Astrocyte of the spinal cord (primary cell): ENCODE measurements around the gene KIF26B.

Experiments
- DNase-seq: peaks from one replicate; pipeline ENCODE4 v3.0.0; 2011; ENCODE audit warnings: low read depth, low spot score
- H3K4me3 ChIP-seq: 2 replicates; pipeline ENCODE4 v1.5.1; 2011; ENCODE audit warnings: low read depth, mild to moderate bottlenecking, low read length, moderate library complexity
- in situ Hi-C: cut with HindIII; loops from 2 replicates; pipeline ENCODE4 v1.10.0; 2017; ENCODE audit warnings: low sequenced_read_pairs
- TF ChIP-seq, protein P1 (sequence below): IDR thresholded peaks from 2 replicates; pipeline ENCODE4 v1.5.1; 2012; ENCODE audit warnings: low read depth, mild to moderate bottlenecking, low read length, inconsistent platforms

The KIF26B gene

DNA sequence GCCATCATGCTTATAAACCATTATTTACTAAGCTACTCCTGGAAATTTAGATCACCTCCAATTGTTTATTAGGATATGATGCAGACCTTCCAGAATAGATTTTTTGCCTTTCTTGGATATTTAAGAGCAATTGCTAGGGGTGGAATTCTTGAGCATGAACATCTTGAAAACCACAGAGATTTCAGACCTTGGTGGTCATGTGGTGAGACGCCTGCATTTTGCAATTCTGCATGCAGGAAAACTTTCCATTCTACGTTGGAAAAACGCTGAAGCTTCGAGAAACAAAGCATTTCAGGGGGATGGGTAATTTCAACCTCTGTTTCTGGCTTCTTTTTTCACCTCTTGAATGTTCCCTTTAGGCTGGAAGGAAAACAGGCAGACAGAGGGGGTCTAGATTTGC is 596.3 kb downstream of the KIF26B start:
- TF ChIP-seq, protein P1, sequence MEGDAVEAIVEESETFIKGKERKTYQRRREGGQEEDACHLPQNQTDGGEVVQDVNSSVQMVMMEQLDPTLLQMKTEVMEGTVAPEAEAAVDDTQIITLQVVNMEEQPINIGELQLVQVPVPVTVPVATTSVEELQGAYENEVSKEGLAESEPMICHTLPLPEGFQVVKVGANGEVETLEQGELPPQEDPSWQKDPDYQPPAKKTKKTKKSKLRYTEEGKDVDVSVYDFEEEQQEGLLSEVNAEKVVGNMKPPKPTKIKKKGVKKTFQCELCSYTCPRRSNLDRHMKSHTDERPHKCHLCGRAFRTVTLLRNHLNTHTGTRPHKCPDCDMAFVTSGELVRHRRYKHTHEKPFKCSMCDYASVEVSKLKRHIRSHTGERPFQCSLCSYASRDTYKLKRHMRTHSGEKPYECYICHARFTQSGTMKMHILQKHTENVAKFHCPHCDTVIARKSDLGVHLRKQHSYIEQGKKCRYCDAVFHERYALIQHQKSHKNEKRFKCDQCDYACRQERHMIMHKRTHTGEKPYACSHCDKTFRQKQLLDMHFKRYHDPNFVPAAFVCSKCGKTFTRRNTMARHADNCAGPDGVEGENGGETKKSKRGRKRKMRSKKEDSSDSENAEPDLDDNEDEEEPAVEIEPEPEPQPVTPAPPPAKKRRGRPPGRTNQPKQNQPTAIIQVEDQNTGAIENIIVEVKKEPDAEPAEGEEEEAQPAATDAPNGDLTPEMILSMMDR = no peak
- in situ Hi-C loops = no loop called here
- DNase-seq = peak; percentile 84

DNA sequence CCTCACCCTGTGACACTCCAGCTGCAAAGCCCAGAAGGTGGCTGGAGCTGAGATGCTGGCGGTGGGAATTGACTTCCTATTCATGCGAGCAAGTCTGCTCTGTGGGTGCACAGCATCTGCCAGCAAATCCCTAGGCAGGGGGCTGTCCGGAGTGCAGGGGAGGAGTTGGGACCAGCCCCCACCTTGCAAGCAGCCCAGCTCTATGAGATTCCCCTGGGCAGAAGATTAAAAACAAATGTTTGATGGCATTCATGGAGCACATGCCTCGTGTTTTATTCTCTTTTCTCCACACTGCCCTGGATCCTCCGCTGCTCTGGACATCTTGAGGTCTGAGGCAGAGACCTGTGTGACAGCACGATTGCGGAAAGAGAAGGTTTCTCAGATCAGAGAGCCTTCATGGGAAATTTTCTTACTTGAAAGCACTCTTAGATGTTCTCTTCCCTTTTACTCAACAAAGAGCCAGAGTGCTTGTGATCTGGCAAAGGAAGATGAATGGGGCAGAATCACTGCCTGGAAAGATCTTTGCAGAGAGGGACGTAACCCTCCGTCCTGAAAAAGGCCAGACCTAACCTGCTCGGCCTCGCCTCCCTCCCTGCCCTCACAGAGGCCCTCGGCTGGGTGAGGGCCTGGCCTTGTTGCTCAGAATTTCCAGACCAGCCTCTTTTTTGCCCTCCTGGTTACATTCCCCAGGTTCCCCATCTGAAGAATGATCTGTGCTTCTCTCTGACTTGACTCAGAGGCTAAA is 597.1 kb downstream of the KIF26B start:
- H3K4me3 ChIP-seq = no peak overlapping the region
- peak; percentile 59 for DNase-seq
- in situ Hi-C loops = no loop called here
- TF ChIP-seq, protein P1 = no peak

More for the DNA sequence above, 596.3 kb downstream of the KIF26B start:
- H3K4me3 ChIP-seq = no peak overlapping the region

DNA sequence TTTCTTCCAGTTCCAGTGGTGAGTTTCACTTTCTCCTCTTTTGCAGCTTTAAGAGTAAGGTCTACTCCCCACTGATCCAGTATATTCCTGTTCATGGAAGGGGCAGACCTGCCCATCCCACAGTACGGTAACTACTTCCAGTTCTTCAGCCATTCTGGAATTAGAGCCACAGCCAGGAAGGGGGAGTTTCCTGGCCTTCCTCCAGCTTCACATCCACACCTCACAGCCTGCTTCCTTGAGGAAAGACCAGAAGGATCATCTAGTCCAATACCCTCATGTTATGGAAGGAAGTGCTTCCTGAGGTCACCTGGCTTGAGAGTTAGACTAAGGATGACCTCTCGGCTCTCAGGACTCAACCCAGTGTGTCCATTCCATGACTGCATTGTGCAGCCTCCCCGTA is 597.8 kb downstream of the KIF26B start:
- H3K4me3 ChIP-seq = no peak overlapping the region
- TF ChIP-seq, protein P1 = no peak
- in situ Hi-C loops = no loop called here
- no peak for DNase-seq

DNA sequence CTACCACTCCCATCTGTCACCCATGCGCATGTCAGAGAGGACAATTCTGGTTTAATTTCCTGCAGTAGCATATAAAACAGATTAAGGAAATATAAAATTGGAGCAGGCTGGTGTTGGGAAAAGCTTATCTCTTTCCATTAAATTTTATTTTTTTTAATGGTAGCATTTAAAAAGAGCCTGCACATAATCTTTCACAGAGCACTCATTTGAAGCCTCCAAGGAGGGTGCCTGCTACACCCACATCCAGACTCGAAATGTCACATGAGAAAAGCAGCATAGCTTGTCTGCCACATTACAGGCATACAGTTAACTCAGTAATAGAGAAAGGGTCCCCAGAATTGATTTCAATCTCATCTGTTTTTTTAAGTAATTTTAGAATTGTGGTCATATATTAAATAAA is 599.0 kb downstream of the KIF26B start:
- DNase-seq = no peak
- TF ChIP-seq, protein P1 = no peak
- in situ Hi-C loops = no loop called here
- H3K4me3 ChIP-seq = no peak overlapping the region

DNA sequence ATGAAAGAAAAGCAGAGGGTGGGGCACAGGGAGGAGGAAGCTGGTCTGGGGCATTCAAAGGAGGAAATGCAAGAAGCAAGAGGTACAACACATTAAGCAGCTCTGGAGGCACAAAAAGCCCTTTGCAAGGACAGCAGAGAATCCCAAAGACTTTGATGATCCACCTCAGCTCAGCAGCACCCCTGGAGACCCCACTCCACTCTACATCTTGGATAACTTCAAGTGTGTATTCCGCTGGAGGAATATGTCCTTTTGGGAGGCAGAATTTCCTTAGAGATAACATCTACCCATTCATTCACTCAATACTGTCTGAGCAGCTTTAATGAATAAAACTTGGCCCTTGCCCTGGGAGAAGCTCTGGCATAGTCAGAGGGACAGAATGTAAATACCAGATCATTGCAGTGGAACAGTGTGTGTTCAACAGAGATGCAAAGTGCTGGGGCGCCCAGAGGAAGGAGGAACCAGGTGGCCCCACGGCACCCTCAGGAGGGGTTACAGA is 599.7 kb downstream of the KIF26B start:
- in situ Hi-C loops = no loop called here
- TF ChIP-seq, protein P1 = no peak
- H3K4me3 ChIP-seq = no peak overlapping the region
- no peak for DNase-seq
